SIG-M5 treated with dmso at 0.1 percent for 504 hours (cell line): ENCODE results near the gene TLE3.

ENCODE experiments used
- DNase-seq: peaks from one replicate; lab custom pipeline; 2025; ENCODE audit not compliant: unreplicated experiment; lab: John Stamatoyannopoulos, UW

The TLE3 gene

GRCh38 chr15:70032509-70032908, 65.2 kb downstream of the TLE3 start:
- DNase-seq, result no peak

GRCh38 chr15:70031713-70032112, 66.0 kb downstream of the TLE3 start:
- DNase-seq, result no peak

GRCh38 chr15:70031261-70031660, 66.5 kb downstream of the TLE3 start:
- no peak for DNase-seq

- DNase-seq, result no peak
Measured at GRCh38 chr15:70030851-70031250, 66.9 kb downstream of the TLE3 start.

- no peak for DNase-seq
Measured at GRCh38 chr15:70029297-70029701, 68.4 kb downstream of the TLE3 start.

- DNase-seq, result no peak
Measured at GRCh38 chr15:70027518-70027917, 70.2 kb downstream of the TLE3 start.

- DNase-seq, result no peak
Measured at GRCh38 chr15:70026991-70027390, 70.7 kb downstream of the TLE3 start.

GRCh38 chr15:70025413-70026296, 72.1 kb downstream of the TLE3 start:
- DNase-seq, result no peak

GRCh38 chr15:70024521-70024920, 73.2 kb downstream of the TLE3 start:
- DNase-seq, result no peak

GRCh38 chr15:70023769-70024491, 73.8 kb downstream of the TLE3 start:
- DNase-seq, result peak; percentile 63

- peak; percentile 90 for DNase-seq
Measured at GRCh38 chr15:70023064-70023768, 74.5 kb downstream of the TLE3 start.

GRCh38 chr15:70020229-70020628, 77.5 kb downstream of the TLE3 start:
- no peak for DNase-seq

- no peak for DNase-seq
Measured at GRCh38 chr15:70018646-70019600, 78.8 kb downstream of the TLE3 start.

GRCh38 chr15:70017801-70018200, 79.9 kb downstream of the TLE3 start:
- no peak for DNase-seq

GRCh38 chr15:70017025-70017424, 80.7 kb downstream of the TLE3 start:
- no peak for DNase-seq

- no peak for DNase-seq
Measured at GRCh38 chr15:70016511-70016994, 81.2 kb downstream of the TLE3 start.

GRCh38 chr15:70014860-70015490, 82.7 kb downstream of the TLE3 start:
- DNase-seq, result no peak

GRCh38 chr15:70014331-70014730, 83.4 kb downstream of the TLE3 start:
- no peak for DNase-seq

GRCh38 chr15:70013656-70014313, 83.9 kb downstream of the TLE3 start:
- DNase-seq, result no peak
